ENCODE data around the gene XG.

XG gene

DNA sequence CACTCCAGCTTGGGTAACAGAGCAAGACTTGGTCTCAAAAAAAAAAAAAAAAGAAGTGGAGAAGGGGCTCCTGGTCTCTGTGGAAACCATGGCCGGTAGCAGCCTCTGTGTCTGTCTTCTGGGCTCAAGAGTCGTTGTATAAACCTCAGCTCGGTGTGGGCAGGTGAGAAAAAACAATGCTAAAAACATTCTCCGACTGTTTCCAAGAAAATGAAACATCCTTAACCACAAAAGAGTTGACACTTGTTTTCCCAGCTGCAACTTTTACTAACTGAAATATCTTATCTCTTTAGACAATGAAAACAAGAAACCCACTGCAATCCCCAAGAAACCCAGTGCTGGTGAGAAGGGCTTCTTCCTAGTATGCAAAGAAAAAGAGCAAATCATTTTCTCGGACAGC lies 34.5 kb upstream of the XG start:
- no peak for ATAC-seq
- no peak for TF ChIP-seq ESRRG (CRISPR knock-in tag; IDR thresholded peaks at IDR 0.05)
- TF ChIP-seq ZC3H10 (CRISPR knock-in tag; IDR thresholded peaks at IDR 0.05): no peak
- no peak for TF ChIP-seq ARNTL (CRISPR knock-in tag; IDR thresholded peaks at IDR 0.05; ENCODE audit: borderline replicate concordance, low read depth)
- TF ChIP-seq, protein P1, sequence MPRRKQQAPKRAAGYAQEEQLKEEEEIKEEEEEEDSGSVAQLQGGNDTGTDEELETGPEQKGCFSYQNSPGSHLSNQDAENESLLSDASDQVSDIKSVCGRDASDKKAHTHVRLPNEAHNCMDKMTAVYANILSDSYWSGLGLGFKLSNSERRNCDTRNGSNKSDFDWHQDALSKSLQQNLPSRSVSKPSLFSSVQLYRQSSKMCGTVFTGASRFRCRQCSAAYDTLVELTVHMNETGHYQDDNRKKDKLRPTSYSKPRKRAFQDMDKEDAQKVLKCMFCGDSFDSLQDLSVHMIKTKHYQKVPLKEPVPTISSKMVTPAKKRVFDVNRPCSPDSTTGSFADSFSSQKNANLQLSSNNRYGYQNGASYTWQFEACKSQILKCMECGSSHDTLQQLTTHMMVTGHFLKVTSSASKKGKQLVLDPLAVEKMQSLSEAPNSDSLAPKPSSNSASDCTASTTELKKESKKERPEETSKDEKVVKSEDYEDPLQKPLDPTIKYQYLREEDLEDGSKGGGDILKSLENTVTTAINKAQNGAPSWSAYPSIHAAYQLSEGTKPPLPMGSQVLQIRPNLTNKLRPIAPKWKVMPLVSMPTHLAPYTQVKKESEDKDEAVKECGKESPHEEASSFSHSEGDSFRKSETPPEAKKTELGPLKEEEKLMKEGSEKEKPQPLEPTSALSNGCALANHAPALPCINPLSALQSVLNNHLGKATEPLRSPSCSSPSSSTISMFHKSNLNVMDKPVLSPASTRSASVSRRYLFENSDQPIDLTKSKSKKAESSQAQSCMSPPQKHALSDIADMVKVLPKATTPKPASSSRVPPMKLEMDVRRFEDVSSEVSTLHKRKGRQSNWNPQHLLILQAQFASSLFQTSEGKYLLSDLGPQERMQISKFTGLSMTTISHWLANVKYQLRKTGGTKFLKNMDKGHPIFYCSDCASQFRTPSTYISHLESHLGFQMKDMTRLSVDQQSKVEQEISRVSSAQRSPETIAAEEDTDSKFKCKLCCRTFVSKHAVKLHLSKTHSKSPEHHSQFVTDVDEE (CRISPR knock-in tag; IDR thresholded peaks at IDR 0.05): no peak
- TF ChIP-seq OSR1 (CRISPR knock-in tag; IDR thresholded peaks at IDR 0.05): no peak
- TF ChIP-seq SNAI2 (CRISPR knock-in tag; IDR thresholded peaks at IDR 0.05): no peak
- no peak for TF ChIP-seq ZNF565 (CRISPR knock-in tag; conservative IDR thresholded peaks at IDR 0.05; ENCODE audit: low read depth)
- no peak for TF ChIP-seq BACH2 (CRISPR knock-in tag; IDR thresholded peaks at IDR 0.05; ENCODE audit: borderline replicate concordance)
- TF ChIP-seq, protein P2, sequence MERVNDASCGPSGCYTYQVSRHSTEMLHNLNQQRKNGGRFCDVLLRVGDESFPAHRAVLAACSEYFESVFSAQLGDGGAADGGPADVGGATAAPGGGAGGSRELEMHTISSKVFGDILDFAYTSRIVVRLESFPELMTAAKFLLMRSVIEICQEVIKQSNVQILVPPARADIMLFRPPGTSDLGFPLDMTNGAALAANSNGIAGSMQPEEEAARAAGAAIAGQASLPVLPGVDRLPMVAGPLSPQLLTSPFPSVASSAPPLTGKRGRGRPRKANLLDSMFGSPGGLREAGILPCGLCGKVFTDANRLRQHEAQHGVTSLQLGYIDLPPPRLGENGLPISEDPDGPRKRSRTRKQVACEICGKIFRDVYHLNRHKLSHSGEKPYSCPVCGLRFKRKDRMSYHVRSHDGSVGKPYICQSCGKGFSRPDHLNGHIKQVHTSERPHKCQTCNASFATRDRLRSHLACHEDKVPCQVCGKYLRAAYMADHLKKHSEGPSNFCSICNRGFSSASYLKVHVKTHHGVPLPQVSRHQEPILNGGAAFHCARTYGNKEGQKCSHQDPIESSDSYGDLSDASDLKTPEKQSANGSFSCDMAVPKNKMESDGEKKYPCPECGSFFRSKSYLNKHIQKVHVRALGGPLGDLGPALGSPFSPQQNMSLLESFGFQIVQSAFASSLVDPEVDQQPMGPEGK (CRISPR knock-in tag; IDR thresholded peaks at IDR 0.05; ENCODE audit: borderline replicate concordance): no peak
- TF ChIP-seq ZFP3 (CRISPR knock-in tag; IDR thresholded peaks at IDR 0.05): no peak
- no peak for TF ChIP-seq TOX (CRISPR knock-in tag; IDR thresholded peaks at IDR 0.05; ENCODE audit: borderline replicate concordance)
- no peak for TF ChIP-seq TCF4 (CRISPR knock-in tag; IDR thresholded peaks at IDR 0.05; ENCODE audit: borderline replicate concordance)
- no peak for TF ChIP-seq PPARA (CRISPR knock-in tag; IDR thresholded peaks at IDR 0.05; ENCODE audit: borderline replicate concordance)
- TF ChIP-seq GLIS3 (CRISPR knock-in tag; IDR thresholded peaks at IDR 0.05): no peak
- TF ChIP-seq, protein P3, sequence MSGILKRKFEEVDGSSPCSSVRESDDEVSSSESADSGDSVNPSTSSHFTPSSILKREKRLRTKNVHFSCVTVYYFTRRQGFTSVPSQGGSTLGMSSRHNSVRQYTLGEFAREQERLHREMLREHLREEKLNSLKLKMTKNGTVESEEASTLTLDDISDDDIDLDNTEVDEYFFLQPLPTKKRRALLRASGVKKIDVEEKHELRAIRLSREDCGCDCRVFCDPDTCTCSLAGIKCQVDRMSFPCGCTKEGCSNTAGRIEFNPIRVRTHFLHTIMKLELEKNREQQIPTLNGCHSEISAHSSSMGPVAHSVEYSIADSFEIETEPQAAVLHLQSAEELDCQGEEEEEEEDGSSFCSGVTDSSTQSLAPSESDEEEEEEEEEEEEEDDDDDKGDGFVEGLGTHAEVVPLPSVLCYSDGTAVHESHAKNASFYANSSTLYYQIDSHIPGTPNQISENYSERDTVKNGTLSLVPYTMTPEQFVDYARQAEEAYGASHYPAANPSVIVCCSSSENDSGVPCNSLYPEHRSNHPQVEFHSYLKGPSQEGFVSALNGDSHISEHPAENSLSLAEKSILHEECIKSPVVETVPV (CRISPR knock-in tag; IDR thresholded peaks at IDR 0.05): no peak
- no peak for TF ChIP-seq ISL1 (CRISPR knock-in tag; IDR thresholded peaks at IDR 0.05)
- TF ChIP-seq, protein P4, sequence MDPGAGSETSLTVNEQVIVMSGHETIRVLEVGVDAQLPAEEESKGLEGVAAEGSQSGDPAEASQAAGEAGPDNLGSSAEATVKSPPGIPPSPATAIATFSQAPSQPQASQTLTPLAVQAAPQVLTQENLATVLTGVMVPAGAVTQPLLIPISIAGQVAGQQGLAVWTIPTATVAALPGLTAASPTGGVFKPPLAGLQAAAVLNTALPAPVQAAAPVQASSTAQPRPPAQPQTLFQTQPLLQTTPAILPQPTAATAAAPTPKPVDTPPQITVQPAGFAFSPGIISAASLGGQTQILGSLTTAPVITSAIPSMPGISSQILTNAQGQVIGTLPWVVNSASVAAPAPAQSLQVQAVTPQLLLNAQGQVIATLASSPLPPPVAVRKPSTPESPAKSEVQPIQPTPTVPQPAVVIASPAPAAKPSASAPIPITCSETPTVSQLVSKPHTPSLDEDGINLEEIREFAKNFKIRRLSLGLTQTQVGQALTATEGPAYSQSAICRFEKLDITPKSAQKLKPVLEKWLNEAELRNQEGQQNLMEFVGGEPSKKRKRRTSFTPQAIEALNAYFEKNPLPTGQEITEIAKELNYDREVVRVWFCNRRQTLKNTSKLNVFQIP (CRISPR knock-in tag; IDR thresholded peaks at IDR 0.05; ENCODE audit: borderline replicate concordance, low read depth): no peak
- TF ChIP-seq ZNF70 (CRISPR knock-in tag; IDR thresholded peaks at IDR 0.05): no peak
- TF ChIP-seq, protein P5, sequence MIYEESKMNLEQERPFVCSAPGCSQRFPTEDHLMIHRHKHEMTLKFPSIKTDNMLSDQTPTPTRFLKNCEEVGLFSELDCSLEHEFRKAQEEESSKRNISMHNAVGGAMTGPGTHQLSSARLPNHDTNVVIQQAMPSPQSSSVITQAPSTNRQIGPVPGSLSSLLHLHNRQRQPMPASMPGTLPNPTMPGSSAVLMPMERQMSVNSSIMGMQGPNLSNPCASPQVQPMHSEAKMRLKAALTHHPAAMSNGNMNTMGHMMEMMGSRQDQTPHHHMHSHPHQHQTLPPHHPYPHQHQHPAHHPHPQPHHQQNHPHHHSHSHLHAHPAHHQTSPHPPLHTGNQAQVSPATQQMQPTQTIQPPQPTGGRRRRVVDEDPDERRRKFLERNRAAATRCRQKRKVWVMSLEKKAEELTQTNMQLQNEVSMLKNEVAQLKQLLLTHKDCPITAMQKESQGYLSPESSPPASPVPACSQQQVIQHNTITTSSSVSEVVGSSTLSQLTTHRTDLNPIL (CRISPR knock-in tag; IDR thresholded peaks at IDR 0.05; ENCODE audit: low read depth): no peak
- no peak for TF ChIP-seq ZNF8 (CRISPR knock-in tag; IDR thresholded peaks at IDR 0.05)

DNA sequence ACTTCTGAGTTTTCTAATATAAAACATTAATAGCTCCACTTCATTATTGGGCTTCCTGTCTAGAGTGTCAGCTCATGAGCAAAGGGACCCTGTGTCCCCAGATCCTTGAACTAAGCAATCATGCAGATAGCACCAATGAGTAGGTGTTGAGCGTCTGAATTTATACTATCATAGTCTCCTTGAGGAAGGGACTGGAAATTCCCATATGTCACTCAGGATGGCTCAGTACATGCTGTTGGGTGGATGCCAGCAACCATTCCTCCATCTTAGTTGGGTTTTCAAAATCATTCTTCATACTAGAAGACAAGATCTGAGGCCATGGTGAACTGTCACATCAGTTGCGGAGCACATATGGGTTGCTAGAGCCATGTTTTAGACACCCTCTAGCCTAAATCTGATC lies 33.0 kb upstream of the XG start:
- ATAC-seq: no peak
- TF ChIP-seq GLIS3 (CRISPR knock-in tag; IDR thresholded peaks at IDR 0.05) (no peak), ARNTL (CRISPR knock-in tag; IDR thresholded peaks at IDR 0.05; ENCODE audit: borderline replicate concordance, low read depth) (no peak), ZFP30 (CRISPR knock-in tag; IDR thresholded peaks at IDR 0.05) (no peak), SNAI2 (CRISPR knock-in tag; IDR thresholded peaks at IDR 0.05) (no peak), ZNF8 (CRISPR knock-in tag; IDR thresholded peaks at IDR 0.05) (no peak), ZC3H10 (CRISPR knock-in tag; IDR thresholded peaks at IDR 0.05) (no peak), ZNF70 (CRISPR knock-in tag; IDR thresholded peaks at IDR 0.05) (no peak), ZFP3 (CRISPR knock-in tag; IDR thresholded peaks at IDR 0.05) (no peak), OSR1 (CRISPR knock-in tag; IDR thresholded peaks at IDR 0.05) (no peak), TOX (CRISPR knock-in tag; IDR thresholded peaks at IDR 0.05; ENCODE audit: borderline replicate concordance) (no peak), TCF4 (CRISPR knock-in tag; IDR thresholded peaks at IDR 0.05; ENCODE audit: borderline replicate concordance) (no peak), CSDC2 (CRISPR knock-in tag; IDR thresholded peaks at IDR 0.05) (no peak), RARB (CRISPR knock-in tag; IDR thresholded peaks at IDR 0.05) (no peak), ISL1 (CRISPR knock-in tag; IDR thresholded peaks at IDR 0.05) (no peak)
- TF ChIP-seq, protein P5 (CRISPR knock-in tag; IDR thresholded peaks at IDR 0.05; ENCODE audit: low read depth): no peak
- TF ChIP-seq, protein P2 (CRISPR knock-in tag; IDR thresholded peaks at IDR 0.05; ENCODE audit: borderline replicate concordance): no peak

All from SK-N-SH treated with all-trans-retinoic acid at 6 μM for 48 hours (cell line).